GM12878 (cell line): ENCODE data around the gene EPHA1.

ENCODE experiments used
- FOS ChIP-seq: IDR thresholded peaks from 3 replicates; pipeline ENCODE4 v1.6.1; 2011; ENCODE audit warnings: borderline replicate concordance; ENCODE audit not compliant: insufficient read length; ENCODE audit errors: extremely low read depth
- NR2C2 ChIP-seq: IDR thresholded peaks from 2 replicates; pipeline ENCODE4 v1.6.1; 2011; ENCODE audit warnings: borderline replicate concordance, low read depth; ENCODE audit not compliant: control insufficient read depth, insufficient read length
- NR2F1 ChIP-seq: fragments of 450-650 bp; conservative IDR thresholded peaks from 2 replicates; pipeline ENCODE4 v1.6.1; 2017; ENCODE audit warnings: mild to moderate bottlenecking
- NRF1 ChIP-seq: conservative IDR thresholded peaks from 2 replicates; pipeline ENCODE4 v1.6.1; 2011; ENCODE audit warnings: mild to moderate bottlenecking, low read depth, low read length, improper control_type of control experiment
- POLR2A ChIP-seq: IDR thresholded peaks from 2 replicates; pipeline ENCODE4 v1.6.1; 2011; ENCODE audit warnings: low read depth, mild to moderate bottlenecking, low read length
- POLR2AphosphoS5 ChIP-seq: IDR thresholded peaks from 2 replicates; pipeline ENCODE4 v1.6.1; 2011; ENCODE audit warnings: mild to moderate bottlenecking, low read length, inconsistent platforms
- SMC3 ChIP-seq: IDR thresholded peaks from 2 replicates; pipeline ENCODE4 v1.6.1; 2011; ENCODE audit warnings: low read length, improper control_type of control experiment, borderline replicate concordance
- SUZ12 ChIP-seq: fragments of 200-600 bp; sonication (generic); IDR thresholded peaks from one replicate; pipeline ENCODE4 v1.6.1; 2018; ENCODE audit warnings: antibody characterized with exemption, mild to moderate bottlenecking; ENCODE audit not compliant: unreplicated experiment
- TF ChIP-seq, protein P1 (sequence below), 3 experiments: IDR thresholded peaks in 2 of 3; conservative IDR thresholded peaks in 1 of 3; 2 replicates each; pipeline ENCODE4 v1.5.1; 2011; ENCODE audit warnings: low read depth in 3 of 3, low read length in 3 of 3, mild to moderate bottlenecking in 3 of 3, control low read depth in 2 of 3, moderate library complexity in 2 of 3, inconsistent platforms in 1 of 3, mixed read lengths in 1 of 3; ENCODE audit not compliant: control insufficient read depth in 2 of 3, insufficient read depth in 1 of 3; ENCODE audit errors: extremely low read depth in 1 of 3

DNA sequence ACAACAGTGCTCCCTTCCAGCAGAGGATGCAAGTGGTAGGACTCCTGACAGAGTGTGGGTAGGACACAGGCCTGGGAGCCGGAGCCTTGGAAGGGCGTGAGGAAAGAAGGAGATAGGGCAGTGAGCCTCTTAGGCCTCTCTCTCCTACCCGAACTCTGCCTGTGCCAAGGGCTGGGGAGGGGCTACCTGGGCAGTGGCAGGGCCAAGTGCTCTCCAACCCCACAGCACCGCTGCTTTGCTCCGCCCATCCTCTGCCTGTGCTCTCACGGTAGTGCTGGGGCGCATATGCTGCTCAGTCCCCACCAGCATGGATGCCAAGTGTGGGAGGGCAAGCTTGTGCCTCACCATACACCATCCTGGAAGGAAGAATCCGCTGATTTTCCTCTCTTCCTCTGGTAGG, 53.7 kb downstream of the EPHA1 start:
- TF ChIP-seq, protein P1, sequence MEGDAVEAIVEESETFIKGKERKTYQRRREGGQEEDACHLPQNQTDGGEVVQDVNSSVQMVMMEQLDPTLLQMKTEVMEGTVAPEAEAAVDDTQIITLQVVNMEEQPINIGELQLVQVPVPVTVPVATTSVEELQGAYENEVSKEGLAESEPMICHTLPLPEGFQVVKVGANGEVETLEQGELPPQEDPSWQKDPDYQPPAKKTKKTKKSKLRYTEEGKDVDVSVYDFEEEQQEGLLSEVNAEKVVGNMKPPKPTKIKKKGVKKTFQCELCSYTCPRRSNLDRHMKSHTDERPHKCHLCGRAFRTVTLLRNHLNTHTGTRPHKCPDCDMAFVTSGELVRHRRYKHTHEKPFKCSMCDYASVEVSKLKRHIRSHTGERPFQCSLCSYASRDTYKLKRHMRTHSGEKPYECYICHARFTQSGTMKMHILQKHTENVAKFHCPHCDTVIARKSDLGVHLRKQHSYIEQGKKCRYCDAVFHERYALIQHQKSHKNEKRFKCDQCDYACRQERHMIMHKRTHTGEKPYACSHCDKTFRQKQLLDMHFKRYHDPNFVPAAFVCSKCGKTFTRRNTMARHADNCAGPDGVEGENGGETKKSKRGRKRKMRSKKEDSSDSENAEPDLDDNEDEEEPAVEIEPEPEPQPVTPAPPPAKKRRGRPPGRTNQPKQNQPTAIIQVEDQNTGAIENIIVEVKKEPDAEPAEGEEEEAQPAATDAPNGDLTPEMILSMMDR (IDR thresholded peaks at IDR 0.05 in 2 of 3, conservative IDR thresholded peaks at IDR 0.05 in 1 of 3; ENCODE audit: control insufficient read depth in 2 of 3, extremely low read depth in 1 of 3, insufficient read depth in 1 of 3, low read depth in 3 of 3, low read length in 3 of 3): no peak
- TF ChIP-seq SUZ12 (no peak), FOS (no peak), SMC3 (no peak), NR2F1 (no peak), POLR2AphosphoS5 (no peak), NR2C2 (no peak), POLR2A (no peak), NRF1 (no peak)
